IPS-15b (cell line): ENCODE measurements around the gene FAM217A.
"Not testable (repeated sequence)": the region's sequence is repeated elsewhere in the genome, so short reads cannot be mapped to it uniquely, and the experiment has no call there.

Source experiments
- H3K27me3 ChIP-seq: one replicate; pipeline ENCODE4 v1.6.1; 2013; ENCODE audit warnings: low read length; ENCODE audit not compliant: control insufficient read depth, insufficient read depth
- H3K36me3 ChIP-seq: one replicate; pipeline ENCODE4 v1.6.1; 2013; ENCODE audit warnings: low read length; ENCODE audit not compliant: control insufficient read depth, insufficient read depth
- H3K4me1 ChIP-seq: one replicate; pipeline ENCODE4 v1.6.1; 2013; ENCODE audit warnings: mild to moderate bottlenecking, low read length; ENCODE audit not compliant: control insufficient read depth, insufficient read depth
- H3K4me3 ChIP-seq: one replicate; pipeline ENCODE4 v1.5.1; 2013; ENCODE audit warnings: low read depth, low read length
- H3K9ac ChIP-seq: one replicate; pipeline ENCODE4 v1.6.1; 2013; ENCODE audit warnings: low read depth, mild to moderate bottlenecking, low read length
- H3K9me3 ChIP-seq: one replicate; pipeline ENCODE4 v1.6.1; 2013; ENCODE audit warnings: mild to moderate bottlenecking, low read length; ENCODE audit not compliant: control insufficient read depth, insufficient read depth

FAM217A gene

GRCh38 chr6:4078691-4079471 lies at the start of gene FAM217A:
TSS of gene FAM217A (minus strand) at chr6:4079137. CDS start at chr6:4077414, 1,723 bp downstream.
- Histone ChIP-seq H3K4me3 (no peak within 1 kb of the TSS), H3K9ac (no peak within 1 kb of the TSS)

GRCh38 chr6:4128072-4128471 lies 49.1 kb upstream of the FAM217A start:
- no peaks in the 10 kb centered on the region for H3K27me3 ChIP-seq
- H3K4me3 ChIP-seq, result no peak overlapping the region
- H3K9me3 ChIP-seq, result peaks cover 4% of the 10 kb centered on the region
- H3K4me1 ChIP-seq, result no peaks in the 10 kb centered on the region
- H3K9ac ChIP-seq, result no peak overlapping the region
- H3K36me3 ChIP-seq, result peaks cover 13% of the 10 kb centered on the region

More at GRCh38 chr6:4078691-4079471, at the start of gene FAM217A:
- Histone ChIP-seq H3K4me1 (no peaks in the 10 kb centered on the region), H3K27me3 (no peaks in the 10 kb centered on the region), H3K36me3 (no peaks in the 10 kb centered on the region), H3K9me3 (no peaks in the 10 kb centered on the region)

- Histone ChIP-seq H3K9me3 (no peaks in the 10 kb centered on the region), H3K9ac (no peak overlapping the region), H3K4me1 (no peaks in the 10 kb centered on the region), H3K4me3 (no peak overlapping the region), H3K36me3 (peaks cover 6% of the 10 kb centered on the region), H3K27me3 (no peaks in the 10 kb centered on the region)
Measured at GRCh38 chr6:4125933-4126864, 47.3 kb upstream of the FAM217A start.

- H3K9me3 ChIP-seq, result no peaks in the 10 kb centered on the region
- no peak overlapping the region for H3K9ac ChIP-seq
- H3K4me1 ChIP-seq, result no peaks in the 10 kb centered on the region
- peaks cover 6% of the 10 kb centered on the region for H3K36me3 ChIP-seq
- H3K27me3 ChIP-seq, result no peaks in the 10 kb centered on the region
- H3K4me3 ChIP-seq, result no peak overlapping the region
Measured at GRCh38 chr6:4125500-4125899, 46.6 kb upstream of the FAM217A start.

- Histone ChIP-seq H3K27me3 (no peaks in the 10 kb centered on the region), H3K36me3 (peaks cover 5% of the 10 kb centered on the region), H3K4me1 (no peaks in the 10 kb centered on the region), H3K4me3 (no peak overlapping the region), H3K9me3 (no peaks in the 10 kb centered on the region), H3K9ac (no peak overlapping the region)
Measured at GRCh38 chr6:4124351-4124750, 45.4 kb upstream of the FAM217A start.

GRCh38 chr6:4115741-4116140 lies 36.8 kb upstream of the FAM217A start:
- Histone ChIP-seq H3K4me1 (no peaks in the 10 kb centered on the region), H3K9me3 (no peaks in the 10 kb centered on the region), H3K9ac (no peak overlapping the region), H3K4me3 (no peak overlapping the region), H3K36me3 (peaks cover 5% of the 10 kb centered on the region), H3K27me3 (no peaks in the 10 kb centered on the region)

GRCh38 chr6:4114123-4114522 lies 35.2 kb upstream of the FAM217A start:
- Histone ChIP-seq H3K9ac (no peak overlapping the region), H3K36me3 (no peaks in the 10 kb centered on the region), H3K4me1 (no peaks in the 10 kb centered on the region), H3K4me3 (no peak overlapping the region), H3K27me3 (no peaks in the 10 kb centered on the region), H3K9me3 (no peaks in the 10 kb centered on the region)

- Histone ChIP-seq H3K36me3 (no peaks in the 10 kb centered on the region), H3K27me3 (no peaks in the 10 kb centered on the region), H3K9me3 (no peaks in the 10 kb centered on the region), H3K4me1 (no peaks in the 10 kb centered on the region), H3K4me3 (no peak overlapping the region), H3K9ac (no peak overlapping the region)
Measured at GRCh38 chr6:4113649-4114048, 34.7 kb upstream of the FAM217A start.

GRCh38 chr6:4112366-4112765 lies 33.4 kb upstream of the FAM217A start:
- H3K9me3 ChIP-seq, result no peaks in the 10 kb centered on the region
- H3K27me3 ChIP-seq, result no peaks in the 10 kb centered on the region
- H3K9ac ChIP-seq, result no peak overlapping the region
- no peaks in the 10 kb centered on the region for H3K4me1 ChIP-seq
- H3K36me3 ChIP-seq, result no peaks in the 10 kb centered on the region
- H3K4me3 ChIP-seq, result no peak overlapping the region

- not testable (repeated sequence) for H3K36me3 ChIP-seq, H3K9me3 ChIP-seq, H3K4me3 ChIP-seq, H3K4me1 ChIP-seq, H3K27me3 ChIP-seq, H3K9ac ChIP-seq
Measured at GRCh38 chr6:4109363-4109815, 30.5 kb upstream of the FAM217A start.

- Histone ChIP-seq H3K4me3 (no peak overlapping the region), H3K4me1 (no peaks in the 10 kb centered on the region), H3K27me3 (no peaks in the 10 kb centered on the region), H3K9me3 (no peaks in the 10 kb centered on the region), H3K9ac (no peak overlapping the region), H3K36me3 (no peaks in the 10 kb centered on the region)
Measured at GRCh38 chr6:4108561-4109093, 29.7 kb upstream of the FAM217A start.
